ENCODE data around the gene TCERG1L.
"Not testable (repeated sequence)": the region's sequence is repeated elsewhere in the genome, so short reads cannot be mapped to it uniquely, and the experiment has no call there.

The TCERG1L gene

DNA sequence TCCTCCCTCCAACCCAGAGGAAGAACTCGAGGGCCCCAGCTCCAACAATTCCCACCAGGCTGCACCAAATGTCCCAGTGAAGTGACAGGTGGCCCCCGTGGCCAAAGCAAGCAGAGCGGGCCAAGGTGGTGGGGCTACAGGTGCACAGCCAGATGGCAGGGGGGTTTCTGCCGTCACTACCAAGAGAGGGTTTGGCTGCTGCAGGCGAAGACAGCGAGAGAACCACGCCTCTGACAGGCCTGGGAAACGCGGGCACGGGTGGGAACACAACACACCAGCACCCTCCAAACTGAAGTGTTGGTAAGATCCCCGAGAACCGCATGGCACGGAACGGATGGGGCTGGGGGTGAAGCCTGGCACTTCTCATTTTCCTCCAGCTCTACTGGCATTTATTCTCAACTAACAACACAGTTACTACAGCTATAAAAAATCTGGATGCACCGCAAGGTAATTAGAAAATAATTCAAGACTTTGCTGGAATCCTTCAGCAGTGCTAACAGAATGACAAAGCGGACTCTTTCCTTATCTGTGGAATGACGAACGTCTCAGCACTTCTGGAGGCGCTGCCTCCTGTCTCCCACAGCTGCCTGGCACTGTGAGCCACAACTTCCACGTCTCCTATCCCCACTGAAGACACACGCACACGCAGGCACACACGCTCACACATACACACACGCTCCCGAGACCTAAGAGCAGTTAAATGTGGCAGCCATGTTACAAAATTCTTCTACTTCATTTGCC, 167.9 kb downstream of the TCERG1L start:
- no peak for DNase-seq (ENCODE audit: low spot score)

DNA sequence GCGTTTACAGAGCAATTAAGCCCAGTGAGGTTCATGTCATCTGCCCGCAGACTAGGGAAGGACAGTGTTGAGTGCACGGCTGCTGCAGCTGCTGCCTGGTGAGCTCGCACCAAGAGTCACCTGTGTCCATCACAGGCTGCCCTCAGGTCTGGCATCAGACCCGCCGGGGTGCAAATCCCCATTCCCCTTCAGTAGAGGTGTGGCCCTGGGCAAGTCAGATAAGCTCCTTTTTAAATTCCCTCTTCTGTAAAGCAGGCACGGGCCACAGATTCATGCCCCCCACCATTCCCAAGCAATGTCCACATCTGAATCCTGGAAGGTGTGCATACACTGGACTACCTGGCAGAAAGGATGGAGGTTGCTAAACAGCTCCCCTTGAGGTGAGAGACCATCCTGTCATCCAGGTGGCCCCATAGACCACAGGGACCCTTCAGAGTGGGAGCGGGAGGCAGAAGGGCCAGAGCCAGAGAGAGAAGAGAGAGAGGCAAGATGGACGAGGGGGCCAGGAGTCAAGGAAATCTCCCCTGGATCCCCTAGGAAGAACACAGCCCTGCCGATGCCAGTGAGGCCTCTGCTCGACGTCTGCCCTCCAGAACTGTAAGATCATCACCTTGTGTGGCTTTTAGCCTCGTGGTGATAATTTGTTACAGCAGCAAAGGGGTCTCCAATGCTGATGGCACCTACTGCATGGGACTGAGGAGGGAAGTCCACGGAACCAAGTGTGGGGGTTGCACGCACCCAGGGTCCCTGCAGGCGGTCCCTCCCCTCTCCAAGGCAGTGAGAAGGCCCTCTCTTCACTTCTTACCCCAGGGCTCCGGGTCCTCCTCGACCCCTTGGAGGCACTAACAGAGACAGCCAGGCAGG, 168.8 kb downstream of the TCERG1L start:
- DNase-seq (ENCODE audit: low spot score): no peak

DNA sequence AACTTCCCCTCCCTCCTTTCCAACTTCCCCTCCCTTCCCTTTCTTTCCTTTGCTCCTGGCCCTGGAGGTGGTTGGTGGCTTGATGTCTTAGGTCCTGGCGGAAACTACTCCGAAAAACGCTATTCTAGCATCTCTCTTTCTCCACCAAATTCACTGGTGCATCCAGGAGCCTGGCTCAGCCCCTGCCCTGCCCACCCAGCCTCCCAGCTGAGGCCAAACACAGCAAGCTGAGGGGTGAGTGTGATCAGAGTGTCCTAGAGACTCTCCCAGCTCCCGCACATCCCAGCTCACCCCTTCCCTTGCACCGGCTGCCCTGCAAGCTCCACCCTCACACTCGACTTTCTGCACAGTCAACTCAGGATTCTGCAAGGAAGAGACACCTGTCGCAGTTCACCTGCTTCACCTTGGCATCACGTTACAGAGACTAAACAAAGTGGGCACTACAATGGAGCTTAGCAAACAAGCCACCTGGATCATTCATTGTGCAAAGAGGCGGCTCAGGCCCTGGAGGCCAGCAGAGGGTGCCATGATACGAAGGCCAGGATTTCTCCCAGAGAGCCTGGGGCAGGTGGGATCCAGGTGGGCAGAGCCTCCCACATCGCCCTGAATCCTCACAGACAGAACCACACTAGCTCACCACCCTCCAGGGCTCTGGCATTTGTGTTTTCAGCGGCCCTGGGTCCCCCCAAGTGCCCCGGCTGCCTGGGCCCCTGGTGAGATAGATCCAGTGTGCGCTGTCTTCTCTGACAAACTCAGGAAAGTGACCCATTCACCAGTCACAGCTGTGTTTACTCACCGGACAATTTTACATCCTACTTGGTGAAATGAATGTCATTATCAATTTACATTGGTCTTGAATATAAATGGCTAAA, 169.6 kb downstream of the TCERG1L start:
- DNase-seq (ENCODE audit: low spot score): no peak

DNA sequence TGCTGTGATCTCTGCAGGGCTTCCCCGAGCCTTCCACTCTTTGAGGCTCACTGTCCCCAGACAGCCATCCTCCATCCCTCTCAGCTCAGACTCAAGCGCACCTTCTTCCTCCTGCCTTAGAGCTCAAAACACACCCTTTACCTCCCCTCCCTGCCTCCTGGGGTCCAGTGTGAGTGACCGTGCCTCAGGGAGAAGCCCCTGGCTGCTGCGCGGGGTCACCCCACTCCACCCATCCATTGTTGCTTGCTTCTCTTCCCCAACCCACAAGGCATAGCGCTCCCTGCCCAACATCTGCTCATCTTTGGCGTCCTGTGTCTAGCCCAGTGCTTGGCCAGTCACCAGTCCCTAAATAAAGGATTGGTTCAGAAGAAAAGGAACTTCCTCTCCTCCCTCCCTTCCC, 170.3 kb downstream of the TCERG1L start:
- DNase-seq (ENCODE audit: low spot score): no peak

DNA sequence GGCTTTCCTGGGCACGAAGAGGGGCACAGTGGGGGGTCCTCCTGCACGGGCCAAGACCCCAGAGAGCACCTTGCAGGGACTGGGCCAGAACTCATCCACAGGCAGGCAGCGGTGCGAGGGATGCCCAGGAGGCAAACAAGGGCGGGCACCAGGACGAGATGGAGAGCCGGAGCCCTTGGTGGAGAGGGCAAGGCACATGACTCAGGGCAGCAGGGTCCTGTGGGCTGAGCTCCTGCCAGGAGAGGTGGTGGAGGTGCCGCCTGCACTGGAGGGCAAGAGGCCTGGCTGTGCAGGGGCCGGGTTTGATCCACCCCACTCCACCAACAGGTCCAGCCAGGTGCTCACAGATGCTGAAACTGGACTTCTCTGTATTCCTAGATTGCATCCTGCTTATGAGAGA, 170.9 kb downstream of the TCERG1L start:
- no peak for DNase-seq (ENCODE audit: low spot score)

DNA sequence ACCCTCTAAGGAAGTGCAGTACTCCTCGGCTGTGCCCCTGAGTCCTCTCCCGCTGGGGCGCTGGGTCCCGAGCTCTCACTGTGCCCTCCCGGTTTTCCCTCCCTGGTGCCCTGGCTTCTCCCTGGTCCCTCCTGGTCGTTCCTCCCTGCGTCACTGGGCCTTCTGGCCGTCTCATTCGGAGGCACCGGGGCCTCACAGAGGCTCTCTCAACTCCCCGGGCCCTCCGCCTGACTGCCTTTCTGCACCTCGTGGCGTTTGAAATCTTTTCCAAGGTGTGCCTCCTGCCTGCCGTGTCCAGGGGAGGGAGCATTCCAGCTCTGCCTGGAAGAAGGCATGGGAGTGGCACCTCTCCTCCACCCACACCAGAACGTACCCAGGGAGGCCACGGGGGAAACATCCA, 174.3 kb downstream of the TCERG1L start:
- no peak for DNase-seq (ENCODE audit: low spot score)

DNA sequence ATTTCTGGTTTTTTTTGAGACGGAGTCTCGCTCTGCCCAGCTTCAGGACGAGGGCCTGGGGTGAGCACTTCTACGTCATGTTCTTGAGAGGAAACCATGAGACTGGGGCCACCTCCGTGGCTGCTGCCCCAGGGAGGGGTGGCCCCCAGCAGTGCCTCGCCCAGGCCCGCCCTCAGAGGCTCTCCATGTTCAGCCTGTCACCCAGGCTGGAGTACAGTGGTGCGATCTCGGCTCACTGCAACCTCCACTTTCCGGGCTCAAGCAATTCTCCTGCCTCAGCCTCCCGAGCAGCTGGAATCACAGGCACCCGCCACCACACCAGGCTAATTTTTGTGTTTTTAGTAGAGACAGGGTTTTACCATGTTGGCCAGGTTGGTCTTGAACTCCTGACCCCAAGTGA, 175.2 kb downstream of the TCERG1L start:
- DNase-seq (ENCODE audit: low spot score): not testable (repeated sequence)

DNA sequence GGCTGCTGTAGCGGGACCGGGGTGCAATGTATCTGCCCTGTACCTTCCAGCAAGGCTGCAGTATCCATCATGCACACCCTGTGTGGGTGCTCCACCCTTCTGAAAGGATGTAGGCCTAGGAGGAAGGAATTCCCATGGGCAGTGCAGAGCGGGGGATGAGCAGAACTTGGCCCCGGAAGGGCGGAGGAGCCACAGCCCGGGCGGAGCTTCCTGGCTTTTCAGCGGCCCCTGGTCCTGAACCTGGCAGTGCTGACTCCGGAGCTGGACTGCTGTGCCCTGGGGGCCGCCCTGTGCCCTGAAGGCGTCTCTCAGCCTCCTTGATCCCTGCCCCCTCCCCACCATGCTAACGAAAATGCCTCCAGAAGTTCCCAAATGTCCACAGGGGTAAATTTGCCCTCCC, 175.8 kb downstream of the TCERG1L start:
- no peak for DNase-seq (ENCODE audit: low spot score)

DNA sequence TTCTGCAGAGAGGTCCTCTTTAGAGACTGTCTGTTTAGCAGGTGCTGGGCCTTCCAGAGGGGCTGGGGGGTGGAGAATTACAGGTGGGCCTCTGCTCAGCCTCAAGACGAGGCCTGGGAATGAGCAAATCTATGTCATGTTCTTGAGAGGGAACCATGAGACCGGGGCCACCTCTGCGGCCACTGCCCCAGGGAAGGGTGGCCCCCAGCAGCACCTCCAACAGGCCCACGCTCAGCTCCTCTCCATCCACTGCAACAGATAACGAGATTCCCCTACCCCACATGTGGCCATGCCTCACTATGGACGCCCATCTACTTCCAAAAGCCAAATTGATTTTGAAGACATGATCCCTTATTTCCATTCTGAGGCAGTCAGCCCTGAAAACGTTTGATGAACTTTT, 176.9 kb downstream of the TCERG1L start:
- DNase-seq (ENCODE audit: low spot score): no peak

DNA sequence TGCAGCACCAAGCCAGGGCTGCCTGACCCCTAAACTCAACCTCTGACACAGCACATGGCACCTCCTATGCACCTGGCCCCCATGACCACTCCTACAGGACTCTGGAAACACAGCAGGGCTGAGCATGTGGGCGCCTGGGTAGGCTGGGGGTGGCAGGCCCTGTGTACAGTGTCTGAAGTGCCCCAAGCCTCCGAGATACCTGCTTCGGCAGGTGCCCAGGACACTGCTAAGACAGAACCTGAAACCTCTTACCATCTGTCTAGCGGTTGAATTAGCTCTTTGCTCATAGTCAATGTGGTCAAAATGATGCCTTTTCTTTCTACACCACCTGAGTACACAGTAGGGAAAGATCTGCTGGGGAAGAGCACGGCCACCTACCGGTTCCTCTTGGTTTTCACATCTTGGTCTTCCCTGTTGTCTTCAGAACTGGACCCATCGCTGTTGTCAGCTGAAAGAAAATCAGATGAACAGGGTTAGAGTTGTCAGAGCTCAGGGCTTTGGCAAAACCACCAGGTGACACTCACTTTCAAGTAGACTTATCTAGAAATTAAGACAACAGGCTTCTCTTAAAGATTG, 177.4 kb downstream of the TCERG1L start:
- DNase-seq (ENCODE audit: low spot score): no peak

DNA sequence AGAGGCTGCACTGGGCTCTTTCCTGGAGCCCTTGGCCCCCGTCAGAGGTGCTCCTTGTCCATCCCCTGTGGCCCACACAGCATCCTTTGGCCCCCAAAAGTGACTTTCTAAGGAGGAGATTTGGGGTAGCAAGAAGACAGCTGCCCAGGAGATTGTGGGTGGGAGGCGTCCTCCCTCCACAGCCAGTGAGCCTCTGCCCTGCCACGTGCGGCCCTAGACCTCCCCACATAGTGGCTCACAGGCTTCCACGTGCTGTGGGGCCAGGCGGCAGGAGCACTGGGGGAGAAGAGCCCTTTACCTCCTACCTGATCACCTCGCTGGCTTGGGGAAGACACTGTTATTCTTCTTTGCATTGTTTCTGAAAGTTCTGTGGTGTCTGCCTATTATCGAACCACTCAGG, 178.8 kb downstream of the TCERG1L start:
- no peak for DNase-seq (ENCODE audit: low spot score)

DNA sequence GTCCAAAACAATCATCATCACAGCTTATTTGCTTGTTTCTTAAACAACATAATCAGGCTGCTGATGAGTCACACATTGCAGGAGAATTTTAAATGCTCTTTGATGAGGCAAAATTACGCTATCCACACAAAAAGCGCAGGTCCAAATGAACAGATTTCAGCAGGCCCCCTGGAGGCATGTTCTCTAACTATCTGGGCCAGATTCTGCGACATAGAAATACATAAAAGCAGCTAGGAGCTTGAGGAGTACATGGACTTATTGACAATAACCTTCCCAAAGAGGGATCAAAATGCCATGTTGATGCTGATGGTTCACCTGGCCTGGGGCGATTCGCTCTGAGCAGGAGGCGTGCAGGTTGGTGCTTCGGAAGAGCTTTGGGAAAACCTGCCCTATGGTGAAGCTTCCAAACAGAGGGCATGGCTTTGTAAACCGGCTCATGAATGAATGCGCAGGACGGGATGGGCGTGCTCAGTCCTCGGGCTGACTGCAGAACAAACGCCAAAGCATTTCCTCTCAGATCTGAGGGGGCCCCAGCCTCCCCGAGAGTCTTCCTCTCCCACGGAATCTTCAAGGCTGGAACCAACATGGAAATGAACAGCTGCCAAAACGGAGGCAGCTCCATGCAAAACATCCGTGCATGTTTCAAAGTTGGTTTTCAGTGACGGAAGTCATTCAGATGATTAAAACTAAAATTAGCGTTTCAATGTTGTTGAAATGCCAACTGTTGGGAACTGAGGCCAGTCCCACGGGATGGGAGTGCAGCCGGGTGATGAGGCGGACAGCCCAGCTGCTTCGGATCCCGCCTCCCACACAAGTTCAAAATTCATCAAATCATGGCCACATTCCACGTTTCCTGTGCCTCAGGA, 179.6 kb downstream of the TCERG1L start:
- no peak for DNase-seq (ENCODE audit: low spot score)

DNA sequence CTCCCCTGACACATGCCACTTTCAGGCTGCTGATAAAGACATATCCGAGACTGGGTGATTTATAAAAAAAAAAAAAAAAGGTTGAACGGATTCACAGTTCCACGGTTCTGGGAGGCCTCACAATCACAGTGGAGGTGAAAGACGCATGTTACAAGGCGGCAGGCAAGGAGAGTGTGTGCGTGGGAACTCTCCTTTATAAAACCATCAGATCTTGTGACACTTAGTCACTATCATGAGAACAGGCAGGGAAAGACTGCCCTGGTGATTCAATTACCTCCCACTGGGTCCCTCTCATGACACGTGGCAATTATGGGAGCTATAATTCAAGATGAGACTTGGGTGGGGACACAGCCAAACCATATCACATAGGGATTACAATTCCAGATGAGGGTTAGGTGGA, 181.5 kb downstream of the TCERG1L start:
- DNase-seq (ENCODE audit: low spot score): no peak

DNA sequence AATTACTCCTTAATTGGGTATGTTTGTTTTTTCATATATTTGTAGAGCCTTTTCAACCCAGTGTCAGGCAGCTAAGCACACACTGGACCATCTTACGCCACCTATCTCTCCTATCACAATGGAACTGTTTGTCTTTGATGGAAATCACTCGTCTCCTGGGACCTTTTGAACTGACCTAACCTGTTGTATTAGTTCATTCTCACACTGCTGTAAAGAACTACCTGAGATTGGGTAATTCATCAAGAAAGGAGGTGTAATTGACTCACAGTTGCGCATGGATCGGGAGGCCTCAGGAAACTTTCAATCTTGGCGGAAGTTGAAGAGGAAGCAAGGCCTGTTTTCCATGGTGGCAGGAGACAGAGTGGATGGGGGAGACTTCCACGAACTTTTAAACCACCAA, 182.0 kb downstream of the TCERG1L start:
- DNase-seq (ENCODE audit: low spot score): no peak

DNA sequence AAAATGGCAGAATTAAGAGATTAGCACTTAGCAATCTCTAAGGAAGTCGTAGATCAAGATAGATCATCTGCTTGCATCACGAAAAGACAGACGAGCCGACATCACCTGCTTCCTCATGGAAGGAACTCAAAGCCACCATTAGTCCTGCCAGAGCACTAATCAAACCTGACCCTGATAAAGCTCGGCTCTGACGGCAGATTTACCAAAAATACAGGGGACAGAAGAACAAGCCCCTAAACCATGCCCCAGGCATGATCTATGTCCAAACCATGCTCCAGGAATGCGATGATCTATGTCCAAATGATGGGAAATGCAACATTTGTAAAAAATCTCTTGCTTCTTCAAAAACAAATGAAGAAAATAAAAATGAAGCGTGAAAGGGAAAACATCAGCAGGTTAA, 182.8 kb downstream of the TCERG1L start:
- no peak for DNase-seq (ENCODE audit: low spot score)

DNA sequence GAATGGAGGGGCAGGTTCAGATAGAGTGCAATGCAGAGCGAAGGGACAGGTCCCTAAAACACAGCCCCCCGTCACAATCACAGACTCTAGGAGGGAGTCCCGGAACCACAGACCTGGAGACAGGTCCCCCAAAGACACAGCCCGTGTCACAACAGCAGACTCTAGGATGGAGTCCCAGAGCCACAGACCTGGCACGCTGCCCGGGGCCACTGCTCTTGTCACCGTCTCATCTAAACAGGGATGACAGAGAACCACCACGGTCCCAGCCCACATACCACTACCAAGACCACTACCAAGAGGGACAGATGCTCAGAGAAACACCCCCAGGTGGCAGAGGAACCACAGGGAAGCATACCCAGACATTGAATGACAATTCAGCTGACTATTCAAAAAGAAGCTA, 183.9 kb downstream of the TCERG1L start:
- no peak for DNase-seq (ENCODE audit: low spot score)

DNA sequence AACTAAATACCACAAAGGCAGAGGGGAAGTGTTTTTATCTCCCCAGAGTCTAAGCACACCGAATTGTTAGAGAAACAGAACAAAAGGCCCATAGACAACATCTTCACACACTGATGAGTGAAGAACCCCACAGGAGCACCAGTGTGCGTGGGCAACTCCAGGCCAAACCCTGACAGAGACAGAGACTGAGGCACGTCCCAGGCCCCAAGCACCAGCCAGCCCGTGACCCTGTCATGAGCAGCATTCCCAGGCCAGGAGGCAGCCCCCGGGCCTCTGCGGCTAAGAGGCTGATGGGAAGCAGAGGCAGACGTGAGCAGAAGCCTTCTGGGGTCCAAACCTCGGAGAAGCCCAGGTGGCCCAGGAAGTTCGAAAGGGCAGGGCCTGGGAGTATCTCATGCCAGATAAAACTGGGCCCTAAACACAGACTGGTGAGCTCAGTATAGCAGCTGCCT, 184.4 kb downstream of the TCERG1L start:
- no peak for DNase-seq (ENCODE audit: low spot score)

DNA sequence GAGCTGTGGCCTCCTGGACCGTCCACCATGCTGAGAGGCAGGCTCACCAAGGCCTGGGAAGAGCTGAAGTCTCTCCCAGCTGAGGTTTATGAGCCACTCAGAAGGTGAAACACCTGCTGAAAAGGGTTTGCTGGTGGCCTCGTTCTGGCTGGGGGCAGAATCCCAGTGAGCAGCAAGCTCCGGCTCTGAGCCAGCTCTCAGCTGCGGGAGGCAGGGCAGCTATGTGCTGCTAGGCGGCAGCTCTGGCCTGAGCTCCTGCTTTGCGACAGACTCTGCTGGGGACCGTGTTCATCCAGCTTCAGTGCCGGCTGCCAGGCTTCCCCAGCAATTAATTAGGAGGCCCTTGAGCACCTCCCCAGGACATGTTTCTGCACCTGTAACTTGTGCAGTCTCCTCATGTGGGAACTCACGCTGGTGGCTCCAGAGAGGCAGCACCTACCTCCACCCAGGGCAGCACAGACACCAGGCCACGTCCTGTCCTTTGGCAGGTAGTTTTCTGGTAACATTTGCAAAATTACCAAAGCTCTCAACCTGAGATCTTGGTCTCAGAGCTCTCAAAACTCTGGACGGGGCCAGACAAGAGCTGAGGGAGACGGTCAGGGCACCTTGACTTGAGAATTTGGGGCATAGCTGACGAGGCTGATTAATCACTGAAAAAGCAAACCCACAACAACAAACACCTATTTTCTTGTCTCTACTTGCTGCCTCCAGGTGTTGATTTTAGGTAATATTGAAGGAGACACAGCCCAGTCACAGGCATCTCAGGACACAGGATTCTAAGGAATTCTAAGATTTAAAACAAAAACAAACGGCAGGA, 185.0 kb downstream of the TCERG1L start:
- no peak for DNase-seq (ENCODE audit: low spot score)

DNA sequence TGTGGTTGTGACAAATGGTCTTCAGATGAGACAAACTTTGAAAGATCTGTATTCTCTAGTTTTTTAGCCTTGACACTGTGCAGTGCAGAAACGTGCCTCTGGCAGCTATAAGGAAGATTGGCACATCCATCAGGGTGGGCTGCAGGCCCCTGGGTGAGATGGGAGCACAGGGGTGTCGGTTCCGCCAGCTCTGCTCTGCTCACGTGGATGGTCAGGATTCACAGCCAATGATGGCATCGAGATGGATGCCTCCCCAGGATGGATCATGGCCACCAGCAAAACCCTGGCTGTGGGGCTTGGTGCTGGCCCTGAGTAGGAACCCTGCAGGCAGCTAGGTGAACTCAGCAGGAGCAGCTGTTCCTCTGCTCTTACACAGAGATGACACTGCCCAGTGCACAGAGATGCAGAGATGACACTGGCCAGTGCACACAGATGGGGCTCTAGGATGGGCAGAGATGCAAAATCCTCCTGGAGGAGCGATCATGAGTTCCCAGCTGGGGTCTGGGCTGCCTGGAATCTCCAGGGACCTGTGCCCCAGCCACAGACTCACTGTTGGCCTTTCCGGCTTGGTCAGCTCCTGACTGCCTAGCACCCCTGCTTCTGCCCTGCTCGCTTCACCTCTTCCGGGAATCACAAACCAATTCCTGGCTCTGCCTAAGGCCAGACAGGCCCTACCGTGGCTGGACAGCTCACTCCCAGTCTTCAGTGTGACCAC, 185.9 kb downstream of the TCERG1L start:
- no peak for DNase-seq (ENCODE audit: low spot score)

DNA sequence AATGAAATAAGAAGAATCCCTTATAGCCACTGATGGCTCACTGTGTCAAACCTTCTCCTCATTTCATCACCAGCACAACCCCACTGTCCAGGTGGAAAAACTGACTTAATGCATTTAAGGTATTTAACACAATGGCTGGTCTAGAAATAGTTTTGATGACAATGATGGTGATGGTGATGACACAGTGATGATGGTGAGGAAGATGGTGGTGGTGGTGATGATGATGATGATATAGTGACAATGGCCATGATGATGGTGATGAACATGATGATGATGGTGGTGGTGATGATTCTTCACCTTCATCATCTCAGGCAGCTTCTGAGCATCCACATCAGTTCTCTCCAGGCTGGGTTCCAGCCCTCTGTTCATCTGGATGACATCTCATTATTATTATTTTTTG, 186.6 kb downstream of the TCERG1L start:
- no peak for DNase-seq (ENCODE audit: low spot score)
